ENCODE data around the gene CPAMD8. TPM values are rescaled to one million over a fixed set of nuclear protein-coding genes. Genes with fewer than 3 reads are reported as not detected.

The CPAMD8 gene
- total RNA-seq, 4 donors from 2014 or later = 13.9 to 116 (median 24.2) TPM

DNA sequence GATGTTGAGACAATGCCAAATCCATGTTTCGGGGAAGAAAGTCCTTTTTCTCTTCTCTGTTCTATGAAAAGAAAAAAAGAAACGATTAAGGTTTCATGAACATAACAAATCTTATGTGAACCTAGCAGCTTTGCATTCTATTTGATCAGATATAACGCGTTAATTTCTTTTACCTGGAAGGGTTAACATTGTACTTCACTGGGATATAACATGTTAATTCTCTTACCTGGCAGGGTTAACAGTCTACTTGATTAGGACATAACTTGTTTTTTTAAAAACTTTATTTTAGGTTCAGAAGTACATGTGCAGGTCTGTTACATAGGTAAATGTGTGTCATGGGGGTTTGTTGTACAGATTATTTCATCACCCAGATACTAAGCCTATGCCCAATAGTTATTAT, 68.8 kb downstream of the CPAMD8 start:
- no peak for DNase-seq
- Histone ChIP-seq H3K9me3 (no peaks in the 10 kb centered on the region), H3K4me3 (replicated peaks in 1 of 3) (no peak overlapping the region), H3K27ac (no peak overlapping the region), H3K36me3 (no peaks in the 10 kb centered on the region), H3K4me1 (peaks cover 0 to 3% of the 10 kb centered on the region in 2 donors), H3K27me3 (no peaks in the 10 kb centered on the region)
- TF ChIP-seq POLR2A (IDR thresholded peaks at IDR 0.05) = no peak
- intact Hi-C loops (cut with DNase I) = no loop called here
- WGBS, 2 donors = 77% methylated on average over 4 of the region's 4 CpGs

DNA sequence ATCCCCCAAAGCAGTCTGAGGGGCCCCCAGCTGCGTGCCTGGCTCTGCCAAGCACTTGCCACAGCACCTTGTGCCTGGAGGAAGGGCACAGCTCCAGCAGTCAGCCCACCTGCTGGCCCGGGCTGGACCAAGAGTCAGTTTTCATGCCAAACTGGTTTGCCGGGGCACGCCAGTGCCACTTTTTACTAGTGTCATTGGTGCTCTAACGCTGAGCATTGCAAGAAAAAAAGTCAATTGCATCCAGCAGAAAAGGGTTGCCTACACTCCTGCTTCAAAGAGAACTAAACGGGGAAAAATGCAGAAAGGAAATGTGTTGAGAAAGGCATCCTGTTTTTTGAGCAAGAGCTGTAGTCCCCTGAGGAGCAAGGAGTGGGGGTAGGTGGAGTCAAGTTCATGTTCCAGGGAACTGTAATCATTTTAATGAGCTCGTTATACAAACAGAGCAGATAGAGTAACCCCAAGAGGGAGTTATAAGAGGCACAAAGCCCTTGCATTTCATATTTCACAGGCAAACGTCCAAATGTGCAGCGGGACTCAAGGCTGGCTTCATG, 69.4 kb downstream of the CPAMD8 start:
- peaks cover 0 to 3% of the 10 kb centered on the region in 2 donors for H3K4me1 ChIP-seq
- DNase-seq = no peak
- H3K27me3 ChIP-seq = no peaks in the 10 kb centered on the region
- no peak overlapping the region for H3K27ac ChIP-seq
- H3K36me3 ChIP-seq = no peaks in the 10 kb centered on the region
- no peaks in the 10 kb centered on the region for H3K9me3 ChIP-seq
- WGBS, 2 donors = 32 to 48% methylated on average over 9 of the region's 9 CpGs
- intact Hi-C loops (cut with DNase I) = no loop called here
- no peak for TF ChIP-seq POLR2A (IDR thresholded peaks at IDR 0.05)
- TF ChIP-seq, protein P1, sequence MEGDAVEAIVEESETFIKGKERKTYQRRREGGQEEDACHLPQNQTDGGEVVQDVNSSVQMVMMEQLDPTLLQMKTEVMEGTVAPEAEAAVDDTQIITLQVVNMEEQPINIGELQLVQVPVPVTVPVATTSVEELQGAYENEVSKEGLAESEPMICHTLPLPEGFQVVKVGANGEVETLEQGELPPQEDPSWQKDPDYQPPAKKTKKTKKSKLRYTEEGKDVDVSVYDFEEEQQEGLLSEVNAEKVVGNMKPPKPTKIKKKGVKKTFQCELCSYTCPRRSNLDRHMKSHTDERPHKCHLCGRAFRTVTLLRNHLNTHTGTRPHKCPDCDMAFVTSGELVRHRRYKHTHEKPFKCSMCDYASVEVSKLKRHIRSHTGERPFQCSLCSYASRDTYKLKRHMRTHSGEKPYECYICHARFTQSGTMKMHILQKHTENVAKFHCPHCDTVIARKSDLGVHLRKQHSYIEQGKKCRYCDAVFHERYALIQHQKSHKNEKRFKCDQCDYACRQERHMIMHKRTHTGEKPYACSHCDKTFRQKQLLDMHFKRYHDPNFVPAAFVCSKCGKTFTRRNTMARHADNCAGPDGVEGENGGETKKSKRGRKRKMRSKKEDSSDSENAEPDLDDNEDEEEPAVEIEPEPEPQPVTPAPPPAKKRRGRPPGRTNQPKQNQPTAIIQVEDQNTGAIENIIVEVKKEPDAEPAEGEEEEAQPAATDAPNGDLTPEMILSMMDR (IDR thresholded peaks at IDR 0.05) = no peak
- no peak overlapping the region for H3K4me3 ChIP-seq (replicated peaks in 1 of 3)

DNA sequence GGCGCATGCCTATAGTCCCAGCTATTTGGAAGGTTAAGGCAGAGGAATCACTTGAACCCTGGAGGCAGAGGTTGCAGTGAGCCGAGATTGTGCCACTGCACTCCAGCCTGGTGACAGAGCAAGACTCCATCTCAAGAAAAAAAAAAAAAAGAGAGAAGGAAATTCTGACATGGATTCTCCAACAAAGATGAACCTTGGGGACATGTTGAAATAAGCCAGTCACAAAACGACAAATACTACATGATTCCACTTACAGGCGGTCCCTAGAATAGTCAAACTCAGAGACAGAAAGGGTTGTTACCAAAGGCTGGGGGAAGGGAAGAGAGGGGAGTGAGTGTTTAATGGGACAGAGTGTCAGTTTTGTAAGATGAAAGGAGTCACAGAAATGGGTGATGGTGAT, 71.4 kb downstream of the CPAMD8 start:
- 76 to 80% methylated on average over 4 of the region's 4 CpGs for WGBS, 2 donors
- H3K4me1 ChIP-seq = peaks cover 0 to 3% of the 10 kb centered on the region in 2 donors
- TF ChIP-seq POLR2A (IDR thresholded peaks at IDR 0.05) = no peak
- no peaks in the 10 kb centered on the region for H3K9me3 ChIP-seq
- intact Hi-C loops (cut with DNase I) = no loop called here
- H3K4me3 ChIP-seq (replicated peaks in 1 of 3) = no peak overlapping the region
- no peak for DNase-seq
- peaks cover 0 to 3% of the 10 kb centered on the region in 2 donors for H3K36me3 ChIP-seq
- no peaks in the 10 kb centered on the region for H3K27me3 ChIP-seq
- H3K27ac ChIP-seq = no peak overlapping the region

DNA sequence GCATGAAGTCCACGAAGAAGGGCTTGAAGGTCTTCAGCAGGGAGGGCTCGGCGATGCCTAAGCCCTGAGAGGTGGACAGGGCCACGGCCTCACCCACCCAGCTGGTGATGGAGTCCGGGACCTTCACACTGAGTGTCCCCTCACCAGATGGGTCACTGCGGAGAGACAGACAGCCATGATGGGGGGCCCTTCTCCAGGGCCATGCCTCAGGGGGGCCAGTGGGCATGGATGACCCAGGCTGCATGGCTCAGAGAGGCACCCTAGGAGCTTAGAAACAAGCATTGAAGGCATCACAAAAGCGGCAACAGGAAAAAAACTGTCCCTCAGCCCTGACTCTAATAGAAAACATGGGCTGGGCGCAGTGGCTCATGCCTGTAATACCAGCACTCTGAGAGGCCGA, 74.6 kb downstream of the CPAMD8 start:
- Histone ChIP-seq H3K27ac (no peak overlapping the region), H3K4me1 (peaks cover 0 to under 1% of the 10 kb centered on the region in 2 donors), H3K36me3 (peaks cover 0 to 3% of the 10 kb centered on the region in 2 donors), H3K9me3 (no peaks in the 10 kb centered on the region), H3K27me3 (no peaks in the 10 kb centered on the region), H3K4me3 (replicated peaks in 1 of 3) (no peak overlapping the region)
- intact Hi-C loops (cut with DNase I) = no loop called here
- TF ChIP-seq, protein P1 (IDR thresholded peaks at IDR 0.05) = no peak
- TF ChIP-seq POLR2A (IDR thresholded peaks at IDR 0.05) = no peak
- DNase-seq = no peak
- 90 to 97% methylated on average over 9 of the region's 9 CpGs for WGBS, 2 donors

DNA sequence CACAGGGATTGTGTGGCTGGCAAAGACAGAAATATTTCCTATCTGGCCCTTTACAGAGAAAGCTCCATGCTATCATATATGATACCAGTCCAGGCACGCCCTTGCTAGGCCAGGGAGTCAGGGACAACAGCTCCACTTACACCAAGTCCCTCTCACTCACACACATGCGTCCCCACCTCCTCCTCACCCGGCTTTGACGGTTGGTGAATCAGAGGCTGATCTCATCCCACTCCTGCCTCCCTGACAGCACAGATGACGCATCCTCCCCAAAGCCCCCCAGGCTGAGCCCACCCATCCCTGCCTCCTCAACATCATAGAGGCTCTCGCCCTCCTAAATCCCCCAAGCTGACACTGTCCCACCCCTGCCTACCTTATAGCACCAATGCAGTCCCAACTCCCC, 75.1 kb downstream of the CPAMD8 start:
- WGBS, 2 donors = 83 to 95% methylated on average over 6 of the region's 6 CpGs
- H3K4me3 ChIP-seq (replicated peaks in 1 of 3) = no peak overlapping the region
- no peak overlapping the region for H3K27ac ChIP-seq
- intact Hi-C loops (cut with DNase I) = no loop called here
- DNase-seq = no peak
- no peaks in the 10 kb centered on the region for H3K9me3 ChIP-seq
- H3K4me1 ChIP-seq = no peaks in the 10 kb centered on the region
- no peaks in the 10 kb centered on the region for H3K27me3 ChIP-seq
- H3K36me3 ChIP-seq = peaks cover 0 to 3% of the 10 kb centered on the region in 2 donors
- TF ChIP-seq POLR2A (IDR thresholded peaks at IDR 0.05) = no peak
- TF ChIP-seq, protein P1 (IDR thresholded peaks at IDR 0.05) = no peak

DNA sequence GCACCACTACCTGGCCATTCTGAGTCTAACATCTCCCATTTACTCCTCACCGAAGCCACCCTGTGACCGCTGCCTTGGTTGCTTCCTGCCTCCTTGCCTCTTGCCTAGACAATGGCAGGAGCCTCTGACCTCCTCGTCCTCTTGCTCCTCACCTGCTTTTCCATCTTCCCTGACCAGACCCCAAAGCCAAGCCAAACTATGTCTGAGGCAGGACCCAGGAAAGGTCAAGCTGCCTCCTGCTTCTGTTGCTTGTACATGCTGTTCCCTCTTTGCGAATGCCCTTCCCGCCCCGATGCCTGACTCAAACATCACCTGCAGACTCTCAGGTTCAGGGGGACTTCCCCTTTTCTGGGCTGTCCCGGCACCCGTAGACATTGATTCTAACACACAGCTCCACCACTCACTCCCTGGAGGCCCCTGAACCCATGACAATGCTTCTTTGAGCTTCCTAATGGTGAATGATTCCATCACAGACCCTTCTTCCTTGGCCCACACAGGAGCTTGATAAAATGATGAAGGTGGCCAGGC, 77.0 kb downstream of the CPAMD8 start:
- no peak for DNase-seq
- Histone ChIP-seq H3K9me3 (no peaks in the 10 kb centered on the region), H3K4me1 (no peaks in the 10 kb centered on the region), H3K36me3 (peaks cover 0 to 3% of the 10 kb centered on the region in 2 donors), H3K27ac (no peak overlapping the region), H3K27me3 (no peaks in the 10 kb centered on the region), H3K4me3 (replicated peaks in 1 of 3) (no peak overlapping the region)
- TF ChIP-seq, protein P1 (IDR thresholded peaks at IDR 0.05) = no peak
- TF ChIP-seq POLR2A (IDR thresholded peaks at IDR 0.05) = no peak
- 91 to 95% methylated on average over 8 of the region's 8 CpGs for WGBS, 2 donors
- intact Hi-C loops (cut with DNase I) = no loop called here
